ENCODE data around the gene DNAH8. TPM values are rescaled to one million over a fixed set of nuclear protein-coding genes. Genes with fewer than 3 reads are reported as not detected.

The DNAH8 gene
- total and polyA plus RNA-seq, 2 donors from 2014 or later, result 0.50 TPM; not detected in 1

- no peak for DNase-seq
- no peak for TF ChIP-seq CTCF (IDR thresholded peaks at IDR 0.05; ENCODE audit: borderline replicate concordance, extremely low read depth, insufficient read depth)
- FAIRE-seq, result no peak
- Histone ChIP-seq H3K9ac (ENCODE audit: low read length in 3 of 3) (no peak overlapping the region), H3K27ac (ENCODE audit: low read depth in 2 of 2, low read length in 2 of 2) (no peak overlapping the region), H3K4me1 (ENCODE audit: control insufficient read depth in 2 of 3, insufficient read depth in 2 of 3, low read depth in 1 of 3, low read length in 3 of 3) (no peaks in the 10 kb centered on the region), H3K9me3 (ENCODE audit: control insufficient read depth in 2 of 3, insufficient read depth in 1 of 3, low read length in 3 of 3) (no peaks in the 10 kb centered on the region), H3K4me3 (ENCODE audit: low read length in 3 of 3) (no peak overlapping the region), H3K36me3 (ENCODE audit: control insufficient read depth in 2 of 3, insufficient read depth in 3 of 3, low read length in 3 of 3) (no peaks in the 10 kb centered on the region), H3K27me3 (ENCODE audit: control insufficient read depth, insufficient read depth, low read length) (no peaks in the 10 kb centered on the region)
- intact Hi-C loops (cut with DNase I), result no loop called here
Observed at GRCh38 chr6:39079197-39080125, 364.4 kb downstream of the DNAH8 start.

Other genes starting within 250 kb of the DNAH8 start
- gene BTBD9, start 75.4 kb upstream of the DNAH8 start, total RNA-seq, result 29.9 TPM
- gene BTBD9, start 75.4 kb upstream of the DNAH8 start, polyA plus RNA-seq (ENCODE audit: insufficient read depth, low read depth, low replicate concordance), result 4.2 TPM
- gene GLO1, start 12.2 kb upstream of the DNAH8 start, total RNA-seq, result 67.3 TPM
- gene GLO1, start 12.2 kb upstream of the DNAH8 start, polyA plus RNA-seq (ENCODE audit: insufficient read depth, low read depth, low replicate concordance), result 126 TPM

Measured in kidney (tissue), 14 donors.